Measurements from ENCODE around the gene ATP8A2. TPM values are rescaled to one million over a fixed set of nuclear protein-coding genes. Genes with fewer than 3 reads are reported as not detected.

The ATP8A2 gene
- total and polyA plus RNA-seq, 9 donors = 0.23 to 0.95 (median 0.35) TPM

GRCh38 chr13:25795277-25795676, 423.5 kb downstream of the ATP8A2 start:
- WGBS, 3 donors = 89 to 95% (median 92%) methylated on average over 1 of the region's 1 CpG
- Histone ChIP-seq H3K36me3 (no peaks in the 10 kb centered on the region), H3K9me3 (no peaks in the 10 kb centered on the region), H3K27ac (no peak overlapping the region), H3K4me1 (ENCODE audit: insufficient read depth) (no peaks in the 10 kb centered on the region), H3K27me3 (no peaks in the 10 kb centered on the region), H3K4me3 (no peak overlapping the region)
- intact Hi-C loops (cut with DNase I) = no loop called here
- TF ChIP-seq POLR2A (IDR thresholded peaks at IDR 0.05) = no peak
- no peak for TF ChIP-seq EP300 (IDR thresholded peaks at IDR 0.05)
- TF ChIP-seq CTCF (IDR thresholded peaks at IDR 0.05) = no peak
- DNase-seq = no peak

- H3K27me3 ChIP-seq = no peaks in the 10 kb centered on the region
- DNase-seq = no peak
- no peaks in the 10 kb centered on the region for H3K9me3 ChIP-seq
- intact Hi-C loops (cut with DNase I) = no loop called here
- no peak overlapping the region for H3K27ac ChIP-seq
- H3K4me3 ChIP-seq = no peak overlapping the region
- no peaks in the 10 kb centered on the region for H3K36me3 ChIP-seq
- 83 to 88% (median 87%) methylated on average over 1 of the region's 1 CpG for WGBS, 3 donors
- no peaks in the 10 kb centered on the region for H3K4me1 ChIP-seq (ENCODE audit: insufficient read depth)
- TF ChIP-seq POLR2A (IDR thresholded peaks at IDR 0.05) (no peak), CTCF (IDR thresholded peaks at IDR 0.05) (no peak), EP300 (IDR thresholded peaks at IDR 0.05) (no peak)
These were observed 424.7 kb downstream of the ATP8A2 start for GRCh38 chr13:25796474-25796873.

GRCh38 chr13:25798998-25799397, 427.2 kb downstream of the ATP8A2 start:
- Histone ChIP-seq H3K4me1 (ENCODE audit: insufficient read depth) (no peaks in the 10 kb centered on the region), H3K36me3 (no peaks in the 10 kb centered on the region), H3K9me3 (no peaks in the 10 kb centered on the region), H3K4me3 (no peak overlapping the region), H3K27ac (no peak overlapping the region), H3K27me3 (no peaks in the 10 kb centered on the region)
- TF ChIP-seq POLR2A (IDR thresholded peaks at IDR 0.05) (no peak), CTCF (IDR thresholded peaks at IDR 0.05) (no peak), EP300 (IDR thresholded peaks at IDR 0.05) (no peak)
- no peak for DNase-seq
- WGBS, 3 donors = 15 to 36% (median 22%) methylated on average over 3 of the region's 3 CpGs
- intact Hi-C loops (cut with DNase I) = no loop called here

GRCh38 chr13:25800523-25800922, 428.7 kb downstream of the ATP8A2 start:
- no peaks in the 10 kb centered on the region for H3K27me3 ChIP-seq
- TF ChIP-seq POLR2A (IDR thresholded peaks at IDR 0.05) (no peak), CTCF (IDR thresholded peaks at IDR 0.05) (no peak)
- 86 to 90% (median 87%) methylated on average over 3 of the region's 3 CpGs for WGBS, 3 donors
- intact Hi-C loops (cut with DNase I) = no loop called here
- no peak overlapping the region for H3K27ac ChIP-seq
- H3K36me3 ChIP-seq = no peaks in the 10 kb centered on the region
- DNase-seq = no peak
- no peaks in the 10 kb centered on the region for H3K9me3 ChIP-seq
- H3K4me3 ChIP-seq = no peak overlapping the region
- no peaks in the 10 kb centered on the region for H3K4me1 ChIP-seq (ENCODE audit: insufficient read depth)

GRCh38 chr13:25802579-25802978, 430.8 kb downstream of the ATP8A2 start:
- 72 to 77% (median 75%) methylated on average over 3 of the region's 3 CpGs for WGBS, 3 donors
- no peak for TF ChIP-seq EP300 (IDR thresholded peaks at IDR 0.05)
- no peak for TF ChIP-seq CTCF (IDR thresholded peaks at IDR 0.05)
- no peak for TF ChIP-seq POLR2A (IDR thresholded peaks at IDR 0.05)
- Histone ChIP-seq H3K27ac (no peak overlapping the region), H3K36me3 (no peaks in the 10 kb centered on the region), H3K4me1 (ENCODE audit: insufficient read depth) (no peaks in the 10 kb centered on the region), H3K27me3 (no peaks in the 10 kb centered on the region), H3K9me3 (no peaks in the 10 kb centered on the region), H3K4me3 (no peak overlapping the region)
- DNase-seq = no peak
- intact Hi-C loops (cut with DNase I) = no loop called here
